GM20431 (cell line): ENCODE results near the gene MRO.
"Not testable (repeated sequence)": the region's sequence is repeated elsewhere in the genome, so short reads cannot be mapped to it uniquely, and the experiment has no call there.

Experiments used
- in situ Hi-C: fragments of 300-500 bp; cut with MseI, MboI; formaldehyde crosslinking; loops from one replicate; pipeline ENCODE4 v1.15.0; 2020; ENCODE audit warnings: low sequenced_read_pairs; ENCODE audit not compliant: unreplicated experiment

MRO gene

GRCh38 chr18:50793641-50794565 lies 25.9 kb downstream of the MRO start:
- in situ Hi-C loops, result no loop called here

GRCh38 chr18:50792885-50793284 lies 26.9 kb downstream of the MRO start:
- in situ Hi-C loops, result no loop called here

GRCh38 chr18:50791599-50792438 lies 28.0 kb downstream of the MRO start:
- in situ Hi-C loops, result no loop called here

- in situ Hi-C loops, result no loop called here
These were observed 28.9 kb downstream of the MRO start for GRCh38 chr18:50790948-50791347.

GRCh38 chr18:50790241-50790640 lies 29.6 kb downstream of the MRO start:
- in situ Hi-C loops, result no loop called here

GRCh38 chr18:50788284-50788683 lies 31.5 kb downstream of the MRO start:
- in situ Hi-C loops, result no loop called here

GRCh38 chr18:50786864-50787263 lies 33.0 kb downstream of the MRO start:
- in situ Hi-C loops, result no loop called here

GRCh38 chr18:50783553-50783952 lies 36.3 kb downstream of the MRO start:
- in situ Hi-C loops, result no loop called here

- in situ Hi-C loops, result not testable (repeated sequence)
These were observed 40.8 kb downstream of the MRO start for GRCh38 chr18:50779021-50779420.

GRCh38 chr18:50776383-50776782 lies 43.4 kb downstream of the MRO start:
- in situ Hi-C loops, result no loop called here

- in situ Hi-C loops, result no loop called here
These were observed 44.1 kb downstream of the MRO start for GRCh38 chr18:50775726-50776125.

- in situ Hi-C loops, result no loop called here
These were observed 44.6 kb downstream of the MRO start for GRCh38 chr18:50775207-50775606.

- in situ Hi-C loops, result no loop called here
These were observed 50.4 kb downstream of the MRO start for GRCh38 chr18:50769463-50769862.

- in situ Hi-C loops, result no loop called here
These were observed 62.5 kb downstream of the MRO start for GRCh38 chr18:50757358-50757757.

GRCh38 chr18:50754297-50754696 lies 65.5 kb downstream of the MRO start:
- in situ Hi-C loops, result no loop called here

GRCh38 chr18:50753311-50753710 lies 66.5 kb downstream of the MRO start:
- in situ Hi-C loops, result no loop called here

- in situ Hi-C loops, result no loop called here
These were observed 67.9 kb downstream of the MRO start for GRCh38 chr18:50751947-50752346.

- in situ Hi-C loops, result no loop called here
These were observed 68.3 kb downstream of the MRO start for GRCh38 chr18:50751490-50751889.

- in situ Hi-C loops, result no loop called here
These were observed 69.3 kb downstream of the MRO start for GRCh38 chr18:50750546-50750945.

- in situ Hi-C loops, result no loop called here
These were observed 69.9 kb downstream of the MRO start for GRCh38 chr18:50749945-50750344.

- in situ Hi-C loops, result no loop called here
These were observed 70.4 kb downstream of the MRO start for GRCh38 chr18:50749421-50749820.
